H1 (cell line): ENCODE results near the gene LRRTM4. TPM values are rescaled to one million over a fixed set of nuclear protein-coding genes. Genes with fewer than 3 reads are reported as not detected.

ENCODE experiments used
- CTCF ChIA-PET: fragments of 300-600 bp; sonication (Branson Sonifier 250); formaldehyde crosslinking; loops from one replicate; lab custom pipeline; 2021; ENCODE audit not compliant: partially characterized antibody; lab: Charles Lee
- POLR2A ChIA-PET: fragments of 300-600 bp; sonication (Branson Sonifier 250); formaldehyde crosslinking; loops from one replicate; lab custom pipeline; 2021; ENCODE audit warnings: inconsistent platforms; ENCODE audit not compliant: partially characterized antibody; lab: Charles Lee
- DNase-seq, 2 experiments: peaks; one replicate each; pipeline versions ENCODE4 v3.0.0 to v3.0.0-alpha.2; 2010 to 2022; ENCODE audit warnings: low spot score in 2 of 2, low read depth in 1 of 2, mixed read lengths in 1 of 2
- FAIRE-seq: peaks from 2 replicates; lab custom pipeline; 2011; peaks lifted over from hg19 to GRCh38; lab: Jason Lieb, UNC
- H2AFZ ChIP-seq: 2 replicates; pipeline ENCODE4 v1.8.1; 2012; ENCODE audit warnings: low read length, inconsistent platforms
- H2AK5ac ChIP-seq: 2 replicates; pipeline ENCODE4 v1.6.1; 2013; ENCODE audit warnings: low read depth, low read length
- H2BK120ac ChIP-seq: replicated peaks from 2 replicates; pipeline ENCODE3; 2013; ENCODE audit warnings: low read depth, low read length, inconsistent platforms
- H2BK12ac ChIP-seq: 2 replicates; pipeline ENCODE4 v1.6.1; 2013; ENCODE audit warnings: low read depth, low read length
- H2BK15ac ChIP-seq: 2 replicates; pipeline ENCODE4 v1.6.1; 2013; ENCODE audit warnings: low read length
- H2BK20ac ChIP-seq: 2 replicates; pipeline ENCODE4 v1.6.1; 2013; ENCODE audit warnings: low read length
- H2BK5ac ChIP-seq: 2 replicates; pipeline ENCODE4 v1.6.1; 2013; ENCODE audit warnings: low read depth, low read length
- H3K14ac ChIP-seq: 2 replicates; pipeline ENCODE4 v1.6.1; 2013; ENCODE audit warnings: inconsistent platforms; ENCODE audit not compliant: insufficient read length
- H3K18ac ChIP-seq: 2 replicates; pipeline ENCODE4 v1.6.1; 2013; ENCODE audit warnings: low read length; ENCODE audit errors: extremely low read depth
- H3K23ac ChIP-seq: 2 replicates; pipeline ENCODE4 v1.6.1; 2013; ENCODE audit warnings: inconsistent platforms; ENCODE audit not compliant: insufficient read length
- H3K23me2 ChIP-seq: 2 replicates; pipeline ENCODE4 v1.6.1; 2013; ENCODE audit warnings: low read depth, low read length
- H3K27ac ChIP-seq: 2 replicates; pipeline ENCODE4 v1.6.1; 2011; ENCODE audit warnings: low read depth, low read length, inconsistent platforms
- H3K27me3 ChIP-seq, 4 experiments: replicated peaks in 1 of 4; 1 replicate in 1 of 4; 2 replicates in 3 of 4; pipeline versions ENCODE4 v1.6.1 to v1.8.1; 2011 to 2013; ENCODE audit warnings: low read length in 3 of 4, mild to moderate bottlenecking in 3 of 4, inconsistent platforms in 2 of 4, mixed read lengths in 2 of 4, moderate library complexity in 1 of 4; ENCODE audit not compliant: control insufficient read depth in 3 of 4, insufficient read depth in 3 of 4; ENCODE audit errors: extremely low read depth in 1 of 4
- H3K36me3 ChIP-seq, 4 experiments: 2 replicates each; pipeline versions ENCODE4 v1.6.1 to v1.8.1; 2011 to 2013; ENCODE audit warnings: mild to moderate bottlenecking in 4 of 4, low read length in 3 of 4, moderate library complexity in 2 of 4, control low read depth in 1 of 4, inconsistent platforms in 1 of 4; ENCODE audit not compliant: insufficient read depth in 4 of 4, control insufficient read depth in 2 of 4
- H3K4ac ChIP-seq: replicated peaks from 2 replicates; pipeline ENCODE3; 2013; ENCODE audit warnings: low read length, low read depth, mixed read lengths, inconsistent platforms; ENCODE audit not compliant: insufficient read length
- H3K4me1 ChIP-seq, 4 experiments: replicated peaks in 1 of 4; 1 replicate in 1 of 4; 2 replicates in 3 of 4; pipeline versions ENCODE4 v1.6.1 to v1.8.1; 2011 to 2013; ENCODE audit warnings: low read length in 3 of 4, inconsistent platforms in 2 of 4, mixed read lengths in 1 of 4; ENCODE audit not compliant: insufficient read depth in 4 of 4, control insufficient read depth in 3 of 4
- H3K4me2 ChIP-seq, 2 experiments: 2 replicates each; pipeline versions ENCODE4 v1.6.1 to v1.8.1; 2011 to 2013; ENCODE audit warnings: low read depth in 2 of 2, low read length in 2 of 2, control low read depth in 1 of 2, inconsistent platforms in 1 of 2, mild to moderate bottlenecking in 1 of 2; ENCODE audit not compliant: insufficient read depth in 1 of 2
- H3K4me3 ChIP-seq, 4 experiments: fragments of 200-600, 300-600 bp in 1 of 4; sonication (generic), shearing (Covaris generic), sonication (Bioruptor Twin) in 1 of 4; 2 replicates each; pipeline versions ENCODE4 v1.5.1 to v1.8.1; 2011 to 2016; ENCODE audit warnings: low read length in 4 of 4, low read depth in 3 of 4, control low read depth in 2 of 4, inconsistent platforms in 2 of 4, mild to moderate bottlenecking in 2 of 4, mixed read lengths in 1 of 4, moderate library complexity in 1 of 4; ENCODE audit not compliant: insufficient read depth in 2 of 4; ENCODE audit errors: extremely low read depth in 1 of 4
- H3K56ac ChIP-seq: replicated peaks from 2 replicates; pipeline ENCODE3; 2013; ENCODE audit warnings: low read depth, mild to moderate bottlenecking, mixed read lengths, low read length, inconsistent platforms; ENCODE audit not compliant: insufficient read length
- H3K79me1 ChIP-seq: 2 replicates; pipeline ENCODE4 v1.6.1; 2013; ENCODE audit warnings: low read depth, low read length, control low read depth
- H3K79me2 ChIP-seq, 2 experiments: 2 replicates each; pipeline versions ENCODE4 v1.6.1 to v1.8.1; 2012 to 2013; ENCODE audit warnings: low read length in 2 of 2, mild to moderate bottlenecking in 2 of 2, inconsistent platforms in 1 of 2; ENCODE audit not compliant: insufficient read depth in 2 of 2, control insufficient read depth in 1 of 2
- H3K9ac ChIP-seq, 4 experiments: replicated peaks in 1 of 4; 1 replicate in 1 of 4; 2 replicates in 3 of 4; pipeline versions ENCODE4 v1.6.1 to v1.8.1; 2011 to 2013; ENCODE audit warnings: low read depth in 3 of 4, low read length in 3 of 4, control low read depth in 2 of 4, mild to moderate bottlenecking in 2 of 4, moderate library complexity in 2 of 4, inconsistent platforms in 1 of 4; ENCODE audit errors: extremely low read depth in 1 of 4
- H3K9me3 ChIP-seq, 2 experiments: 2 replicates each; pipeline versions ENCODE4 v1.6.1 to v1.8.1; 2012 to 2013; ENCODE audit warnings: mild to moderate bottlenecking in 2 of 2, moderate library complexity in 2 of 2, control low read depth in 1 of 2, inconsistent platforms in 1 of 2, low read depth in 1 of 2, low read length in 1 of 2, mixed read lengths in 1 of 2; ENCODE audit not compliant: insufficient read depth in 2 of 2
- H4K20me1 ChIP-seq, 2 experiments: replicated peaks in 1 of 2; 2 replicates each; pipeline versions ENCODE3 to v1.8.1; 2011 to 2013; ENCODE audit warnings: inconsistent platforms in 2 of 2, low read length in 2 of 2, mild to moderate bottlenecking in 1 of 2; ENCODE audit not compliant: insufficient read depth in 2 of 2, control insufficient read depth in 1 of 2
- H4K5ac ChIP-seq: 2 replicates; pipeline ENCODE4 v1.6.1; 2013; ENCODE audit warnings: low read length, low read depth, mixed read lengths, inconsistent platforms; ENCODE audit not compliant: insufficient read length
- H4K8ac ChIP-seq: 2 replicates; pipeline ENCODE4 v1.8.0; 2013; ENCODE audit warnings: mild to moderate bottlenecking, moderate library complexity, low read length, inconsistent platforms; ENCODE audit not compliant: insufficient read depth; ENCODE audit errors: extremely low read depth
- H4K91ac ChIP-seq: replicated peaks from 2 replicates; pipeline ENCODE3; 2013; ENCODE audit warnings: low read length, mixed read lengths, inconsistent platforms; ENCODE audit not compliant: insufficient read length
- CEBPB ChIP-seq: IDR thresholded peaks from 2 replicates; pipeline ENCODE4 v1.6.1; 2012; ENCODE audit warnings: low read depth, low read length
- TAF1 ChIP-seq: IDR thresholded peaks from 2 replicates; pipeline ENCODE4 v1.6.1; 2011; ENCODE audit warnings: mild to moderate bottlenecking, low read depth, low read length
- WGBS, 2 experiments: shearing (Covaris generic) in 1 of 2; methylation state at CpG; one replicate each; pipeline versions ENCODE4 v1.1.6 to v1.1.7; 2013 to 2015; ENCODE audit warnings: low lambda C conversion rate in 2 of 2, mixed read lengths in 2 of 2, inconsistent platforms in 1 of 2, low coverage in 1 of 2, missing lambda C conversion rate in 1 of 2; ENCODE audit not compliant: insufficient replicate concordance in 2 of 2, insufficient coverage in 1 of 2, insufficient read length in 1 of 2; ENCODE audit errors: extremely low coverage in 1 of 2, missing lambda C conversion rate in 1 of 2; 5-methylcytosine and 5-hydroxymethylcytosine counted together
- polyA plus RNA-seq, 7 experiments: library from polyadenylated mRNA; depleted of rRNA in 3 of 7; stranded (reverse) in 5 of 7; unstranded in 2 of 7; fragments of >200 nt in 5 of 7; fragments of 200-250 nt in 2 of 7; gene quantifications; 1 replicate in 5 of 7; 2 replicates in 1 of 7; 4 replicates in 1 of 7; pipeline versions ENCODE4 v1.2.1 to v1.2.3, GENCODE V29; 2011 to 2013; ENCODE audit warnings: missing spikeins in 2 of 7, mixed read lengths in 2 of 7
- total RNA-seq: library from RNA; stranded (reverse); fragmentation: NEBNext Ultra II Directional; extraction: Animal tissue kit (Norgen Biotek cat#: 25700); gene quantifications from 2 replicates; pipeline ENCODE4 v1.2.1, GENCODE V29; 2021

Gene LRRTM4
- total and polyA plus RNA-seq, 2 of the 8 experiments (the other 6 are each of a cell fraction or from before 2014, with no cell fraction given) = 3.6 to 9.5 TPM

DNA sequence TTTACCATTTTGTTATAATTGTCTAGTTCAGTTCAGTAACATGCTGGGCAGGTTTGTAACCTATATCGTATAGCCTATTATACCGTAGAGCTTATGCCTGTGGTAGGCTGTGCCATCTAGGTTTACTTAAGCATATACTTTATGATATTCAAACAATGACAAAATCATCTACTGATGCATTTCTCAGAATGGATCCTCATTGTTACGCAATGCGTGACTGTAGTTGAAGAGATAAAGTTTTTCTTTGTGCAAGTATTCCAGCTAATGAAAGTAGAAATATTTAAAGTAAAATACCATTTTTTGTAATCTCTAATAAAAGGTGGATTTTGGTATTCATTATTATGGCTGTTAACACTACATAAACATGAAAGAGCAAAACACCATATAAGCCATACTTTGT is 100.2 kb downstream of the LRRTM4 start:
- H4K8ac ChIP-seq = no peak overlapping the region
- no peak overlapping the region for H3K9ac ChIP-seq
- 0 out of 7 replicates have a peak, but pooled peaks cover 0 to 2% (median 0%) of the 10 kb centered on the region in 4 experiments for H3K4me1 ChIP-seq
- no peak overlapping the region for H2AK5ac ChIP-seq
- H3K79me2 ChIP-seq = no peaks in the 10 kb centered on the region
- H2BK5ac ChIP-seq = no peak overlapping the region
- no peak overlapping the region for H2BK120ac ChIP-seq
- H3K23me2 ChIP-seq = no peaks in the 10 kb centered on the region
- no peak overlapping the region for H3K56ac ChIP-seq
- WGBS, 2 experiments = 94% methylated on average over 4 of the region's 4 CpGs; no CpG with 5 or more reads in 1 of the 2 experiments
- H3K4ac ChIP-seq = no peak overlapping the region
- H2BK15ac ChIP-seq = no peak overlapping the region
- no peak for DNase-seq
- no peak overlapping the region for H4K5ac ChIP-seq
- no peak overlapping the region for H3K14ac ChIP-seq
- ChIA-PET CTCF (no interaction called here), POLR2A (no interaction called here)
- no peak for FAIRE-seq
- no peaks in the 10 kb centered on the region for H3K79me1 ChIP-seq
- no peaks in the 10 kb centered on the region for H3K27me3 ChIP-seq
- peaks cover 0 to 2% of the 10 kb centered on the region in 2 experiments for H4K20me1 ChIP-seq
- no peak overlapping the region for H4K91ac ChIP-seq
- no peak overlapping the region for H3K4me2 ChIP-seq
- no peak overlapping the region for H3K18ac ChIP-seq
- H2BK20ac ChIP-seq = no peak overlapping the region
- TF ChIP-seq CEBPB (peak; percentile 76; the same call in 1 of the 2 replicates), TAF1 (no peak)
- TF ChIP-seq, all 59 proteins: peak for 1
- Histone ChIP-seq H3K9me3 (no peaks in the 10 kb centered on the region), H2BK12ac (no peak overlapping the region), H3K27ac (no peak overlapping the region), H3K4me3 (no peak overlapping the region), H3K23ac (no peak overlapping the region), H3K36me3 (no peaks in the 10 kb centered on the region), H2AFZ (no peak overlapping the region)
